Endothelial cell of umbilical vein (primary cell): ENCODE measurements around the gene DNAH9.

Experiments used
- POLR2A ChIP-seq: IDR thresholded peaks from 2 replicates; pipeline ENCODE4 v1.6.1; 2012; ENCODE audit warnings: low read depth, mild to moderate bottlenecking, control low read depth, low read length
- POLR2AphosphoS5 ChIP-seq: IDR thresholded peaks from 2 replicates; pipeline ENCODE4 v1.6.1; 2012; ENCODE audit warnings: low read depth, mild to moderate bottlenecking, control low read depth, low read length, moderate library complexity; ENCODE audit not compliant: insufficient read depth
- TF ChIP-seq, protein P1 (sequence below), 2 donors: IDR thresholded peaks; 1 replicate in 1 of 2; 2 replicates in 1 of 2; pipeline ENCODE4 v1.5.1; 2011; ENCODE audit warnings: low read length in 2 of 2, mild to moderate bottlenecking in 2 of 2, moderate library complexity in 2 of 2, control low read depth in 1 of 2, inconsistent platforms in 1 of 2, low read depth in 1 of 2; ENCODE audit not compliant: insufficient read depth in 1 of 2; ENCODE audit errors: extremely low read depth in 1 of 2

DNA sequence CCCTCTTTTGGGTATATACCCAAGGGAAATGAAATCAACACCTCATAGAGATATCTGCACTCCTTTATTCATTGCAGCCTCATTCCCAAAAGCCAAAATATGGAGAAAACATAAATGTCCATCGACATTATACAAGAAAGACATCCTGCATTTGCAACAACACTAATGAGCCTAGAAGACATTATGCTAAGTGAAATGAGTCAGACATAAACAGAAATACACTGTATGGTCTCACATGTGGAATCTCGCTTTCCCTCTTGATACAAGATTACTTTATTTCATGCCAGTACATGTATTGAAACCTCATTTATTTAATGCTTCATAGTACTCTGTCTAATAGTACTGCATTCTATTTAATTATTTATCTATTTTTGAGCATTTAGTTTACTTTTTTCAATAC, 241.8 kb downstream of the DNAH9 start:
- TF ChIP-seq POLR2AphosphoS5 (no peak), POLR2A (no peak)
- TF ChIP-seq, protein P1, sequence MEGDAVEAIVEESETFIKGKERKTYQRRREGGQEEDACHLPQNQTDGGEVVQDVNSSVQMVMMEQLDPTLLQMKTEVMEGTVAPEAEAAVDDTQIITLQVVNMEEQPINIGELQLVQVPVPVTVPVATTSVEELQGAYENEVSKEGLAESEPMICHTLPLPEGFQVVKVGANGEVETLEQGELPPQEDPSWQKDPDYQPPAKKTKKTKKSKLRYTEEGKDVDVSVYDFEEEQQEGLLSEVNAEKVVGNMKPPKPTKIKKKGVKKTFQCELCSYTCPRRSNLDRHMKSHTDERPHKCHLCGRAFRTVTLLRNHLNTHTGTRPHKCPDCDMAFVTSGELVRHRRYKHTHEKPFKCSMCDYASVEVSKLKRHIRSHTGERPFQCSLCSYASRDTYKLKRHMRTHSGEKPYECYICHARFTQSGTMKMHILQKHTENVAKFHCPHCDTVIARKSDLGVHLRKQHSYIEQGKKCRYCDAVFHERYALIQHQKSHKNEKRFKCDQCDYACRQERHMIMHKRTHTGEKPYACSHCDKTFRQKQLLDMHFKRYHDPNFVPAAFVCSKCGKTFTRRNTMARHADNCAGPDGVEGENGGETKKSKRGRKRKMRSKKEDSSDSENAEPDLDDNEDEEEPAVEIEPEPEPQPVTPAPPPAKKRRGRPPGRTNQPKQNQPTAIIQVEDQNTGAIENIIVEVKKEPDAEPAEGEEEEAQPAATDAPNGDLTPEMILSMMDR (IDR thresholded peaks at IDR 0.05; ENCODE audit: extremely low read depth in 1 of 2, insufficient read depth in 1 of 2, low read depth in 1 of 2, low read length in 2 of 2): no peak
